Measurements from ENCODE around the gene SEPTIN2.

Gene SEPTIN2

GRCh38 chr2:241357531-241357930 lies 41.8 kb downstream of the SEPTIN2 start:
- Histone ChIP-seq H2BK12ac (ENCODE audit: low read length) (no peak overlapping the region), H3K4me2 (ENCODE audit: insufficient read depth, low read length, poor library complexity, severe bottlenecking) (no peak overlapping the region), H4K8ac (ENCODE audit: low read depth, low read length) (no peak overlapping the region), H3K9me3 (replicated peaks in 1 of 2; ENCODE audit: control insufficient read depth in 2 of 2, insufficient read depth in 1 of 2, low read depth in 1 of 2, low read length in 2 of 2) (no peaks in the 10 kb centered on the region), H3K79me1 (ENCODE audit: low read depth, low read length) (peaks cover 2% of the 10 kb centered on the region), H3K27ac (replicated peaks; ENCODE audit: low read length) (no peak overlapping the region), H2AK5ac (ENCODE audit: low read depth, low read length) (no peak overlapping the region), H3K4ac (ENCODE audit: low read length) (no peak overlapping the region), H2BK120ac (ENCODE audit: low read depth, low read length) (no peak overlapping the region), H2BK15ac (ENCODE audit: low read length) (no peak overlapping the region), H3K4me1 (ENCODE audit: control insufficient read depth in 2 of 2, insufficient read depth in 1 of 2, low read depth in 1 of 2, low read length in 2 of 2) (peaks cover 3 to 10% of the 10 kb centered on the region in 2 donors), H3K36me3 (replicated peaks in 1 of 2; ENCODE audit: control insufficient read depth in 2 of 2, insufficient read depth in 2 of 2, low read length in 2 of 2) (peaks cover 10 to 27% of the 10 kb centered on the region in 2 donors), H3K4me3 (ENCODE audit: low read length in 2 of 2) (peak overlapping the region in 1 of 2 donors; percentile 68), H4K91ac (ENCODE audit: low read depth, low read length, poor library complexity) (no peak overlapping the region), H3K23ac (ENCODE audit: low read depth, low read length, poor library complexity) (no peak overlapping the region), H3K14ac (ENCODE audit: low read length) (no peak overlapping the region), H2AFZ (ENCODE audit: low read length) (no peak overlapping the region), H3K18ac (ENCODE audit: low read length) (no peak overlapping the region), H3K27me3 (ENCODE audit: control insufficient read depth in 3 of 3, insufficient read depth in 3 of 3, low read depth in 1 of 3, low read length in 3 of 3) (no peaks in the 10 kb centered on the region), H2BK5ac (ENCODE audit: low read length) (no peak overlapping the region), H3K9ac (ENCODE audit: low read depth, low read length, poor library complexity) (no peak overlapping the region)
- no CpG with 5 or more reads among the region's 3 CpGs for WGBS, 2 donors (ENCODE audit: extremely low coverage in 2 of 2, insufficient read length in 2 of 2, insufficient replicate concordance in 1 of 2)
- DNase-seq (ENCODE audit: low spot score): no peak

GRCh38 chr2:241358470-241358869 lies 42.7 kb downstream of the SEPTIN2 start:
- no peak overlapping the region for H3K4me3 ChIP-seq (ENCODE audit: low read length in 2 of 2)
- no peaks in the 10 kb centered on the region for H3K27me3 ChIP-seq (ENCODE audit: control insufficient read depth in 3 of 3, insufficient read depth in 3 of 3, low read depth in 1 of 3, low read length in 3 of 3)
- H3K79me1 ChIP-seq (ENCODE audit: low read depth, low read length): peaks cover 2% of the 10 kb centered on the region
- H3K4me1 ChIP-seq (ENCODE audit: control insufficient read depth in 2 of 2, insufficient read depth in 1 of 2, low read depth in 1 of 2, low read length in 2 of 2): peaks cover 3 to 14% of the 10 kb centered on the region in 2 donors
- H3K27ac ChIP-seq (replicated peaks; ENCODE audit: low read length): no peak overlapping the region
- H2BK120ac ChIP-seq (ENCODE audit: low read depth, low read length): no peak overlapping the region
- H3K9ac ChIP-seq (ENCODE audit: low read depth, low read length, poor library complexity): no peak overlapping the region
- no peak overlapping the region for H2BK5ac ChIP-seq (ENCODE audit: low read length)
- no peak overlapping the region for H4K8ac ChIP-seq (ENCODE audit: low read depth, low read length)
- H3K23ac ChIP-seq (ENCODE audit: low read depth, low read length, poor library complexity): no peak overlapping the region
- no CpG with 5 or more reads among the region's 5 CpGs for WGBS, 2 donors (ENCODE audit: extremely low coverage in 2 of 2, insufficient read length in 2 of 2, insufficient replicate concordance in 1 of 2)
- H3K18ac ChIP-seq (ENCODE audit: low read length): no peak overlapping the region
- no peak overlapping the region for H4K91ac ChIP-seq (ENCODE audit: low read depth, low read length, poor library complexity)
- H2AK5ac ChIP-seq (ENCODE audit: low read depth, low read length): no peak overlapping the region
- H2AFZ ChIP-seq (ENCODE audit: low read length): no peak overlapping the region
- H3K4me2 ChIP-seq (ENCODE audit: insufficient read depth, low read length, poor library complexity, severe bottlenecking): no peak overlapping the region
- DNase-seq (ENCODE audit: low spot score): no peak
- peaks cover 6 to 18% of the 10 kb centered on the region in 2 donors for H3K36me3 ChIP-seq (replicated peaks in 1 of 2; ENCODE audit: control insufficient read depth in 2 of 2, insufficient read depth in 2 of 2, low read length in 2 of 2)
- no peak overlapping the region for H3K4ac ChIP-seq (ENCODE audit: low read length)
- H2BK12ac ChIP-seq (ENCODE audit: low read length): no peak overlapping the region
- no peaks in the 10 kb centered on the region for H3K9me3 ChIP-seq (replicated peaks in 1 of 2; ENCODE audit: control insufficient read depth in 2 of 2, insufficient read depth in 1 of 2, low read depth in 1 of 2, low read length in 2 of 2)
- H2BK15ac ChIP-seq (ENCODE audit: low read length): no peak overlapping the region
- H3K14ac ChIP-seq (ENCODE audit: low read length): no peak overlapping the region

- Histone ChIP-seq H2BK12ac (ENCODE audit: low read length) (no peak overlapping the region), H2BK5ac (ENCODE audit: low read length) (no peak overlapping the region), H3K9ac (ENCODE audit: low read depth, low read length, poor library complexity) (no peak overlapping the region), H2AFZ (ENCODE audit: low read length) (no peak overlapping the region), H3K79me1 (ENCODE audit: low read depth, low read length) (peaks cover 2% of the 10 kb centered on the region), H2BK15ac (ENCODE audit: low read length) (no peak overlapping the region), H3K36me3 (replicated peaks in 1 of 2; ENCODE audit: control insufficient read depth in 2 of 2, insufficient read depth in 2 of 2, low read length in 2 of 2) (peaks cover 3 to 7% of the 10 kb centered on the region in 2 donors), H3K4ac (ENCODE audit: low read length) (no peak overlapping the region), H2BK120ac (ENCODE audit: low read depth, low read length) (no peak overlapping the region), H2AK5ac (ENCODE audit: low read depth, low read length) (no peak overlapping the region), H4K8ac (ENCODE audit: low read depth, low read length) (no peak overlapping the region), H3K27me3 (ENCODE audit: control insufficient read depth in 3 of 3, insufficient read depth in 3 of 3, low read depth in 1 of 3, low read length in 3 of 3) (no peaks in the 10 kb centered on the region), H3K9me3 (replicated peaks in 1 of 2; ENCODE audit: control insufficient read depth in 2 of 2, insufficient read depth in 1 of 2, low read depth in 1 of 2, low read length in 2 of 2) (peaks cover 0 to 2% of the 10 kb centered on the region in 2 donors), H3K4me2 (ENCODE audit: insufficient read depth, low read length, poor library complexity, severe bottlenecking) (no peak overlapping the region), H3K14ac (ENCODE audit: low read length) (no peak overlapping the region), H3K18ac (ENCODE audit: low read length) (no peak overlapping the region), H3K4me1 (ENCODE audit: control insufficient read depth in 2 of 2, insufficient read depth in 1 of 2, low read depth in 1 of 2, low read length in 2 of 2) (peaks cover 3 to 13% of the 10 kb centered on the region in 2 donors), H4K91ac (ENCODE audit: low read depth, low read length, poor library complexity) (no peak overlapping the region), H3K23ac (ENCODE audit: low read depth, low read length, poor library complexity) (no peak overlapping the region), H3K4me3 (ENCODE audit: low read length in 2 of 2) (no peak overlapping the region), H3K27ac (replicated peaks; ENCODE audit: low read length) (no peak overlapping the region)
- no CpG with 5 or more reads among the region's 7 CpGs for WGBS, 2 donors (ENCODE audit: extremely low coverage in 2 of 2, insufficient read length in 2 of 2, insufficient replicate concordance in 1 of 2)
- DNase-seq (ENCODE audit: low spot score): no peak
Observed at GRCh38 chr2:241359481-241360045, 43.8 kb downstream of the SEPTIN2 start.

- no peak overlapping the region for H2AFZ ChIP-seq (ENCODE audit: low read length)
- no peak overlapping the region for H4K8ac ChIP-seq (ENCODE audit: low read depth, low read length)
- H3K18ac ChIP-seq (ENCODE audit: low read length): no peak overlapping the region
- no peak overlapping the region for H3K23ac ChIP-seq (ENCODE audit: low read depth, low read length, poor library complexity)
- no peak for DNase-seq (ENCODE audit: low spot score)
- no peak overlapping the region for H3K14ac ChIP-seq (ENCODE audit: low read length)
- H3K4me3 ChIP-seq (ENCODE audit: low read length in 2 of 2): peak overlapping the region in 1 of 2 donors; percentile 56
- H3K4me2 ChIP-seq (ENCODE audit: insufficient read depth, low read length, poor library complexity, severe bottlenecking): no peak overlapping the region
- peaks cover 4% of the 10 kb centered on the region for H3K79me1 ChIP-seq (ENCODE audit: low read depth, low read length)
- H2BK12ac ChIP-seq (ENCODE audit: low read length): no peak overlapping the region
- no peak overlapping the region for H3K4ac ChIP-seq (ENCODE audit: low read length)
- no peak overlapping the region for H3K9ac ChIP-seq (ENCODE audit: low read depth, low read length, poor library complexity)
- no peak overlapping the region for H4K91ac ChIP-seq (ENCODE audit: low read depth, low read length, poor library complexity)
- no peak overlapping the region for H2BK15ac ChIP-seq (ENCODE audit: low read length)
- H2BK120ac ChIP-seq (ENCODE audit: low read depth, low read length): no peak overlapping the region
- H3K4me1 ChIP-seq (ENCODE audit: control insufficient read depth in 2 of 2, insufficient read depth in 1 of 2, low read depth in 1 of 2, low read length in 2 of 2): peaks cover 0 to 12% of the 10 kb centered on the region in 2 donors
- WGBS, 2 donors (ENCODE audit: extremely low coverage in 2 of 2, insufficient read length in 2 of 2, insufficient replicate concordance in 1 of 2): no CpG with 5 or more reads among the region's 7 CpGs
- peak overlapping the region; percentile 3 for H3K27ac ChIP-seq (replicated peaks; ENCODE audit: low read length)
- no peak overlapping the region for H2BK5ac ChIP-seq (ENCODE audit: low read length)
- H3K27me3 ChIP-seq (ENCODE audit: control insufficient read depth in 3 of 3, insufficient read depth in 3 of 3, low read depth in 1 of 3, low read length in 3 of 3): no peaks in the 10 kb centered on the region
- H3K9me3 ChIP-seq (replicated peaks in 1 of 2; ENCODE audit: control insufficient read depth in 2 of 2, insufficient read depth in 1 of 2, low read depth in 1 of 2, low read length in 2 of 2): peaks cover 0 to 2% of the 10 kb centered on the region in 2 donors
- H3K36me3 ChIP-seq (replicated peaks in 1 of 2; ENCODE audit: control insufficient read depth in 2 of 2, insufficient read depth in 2 of 2, low read length in 2 of 2): peaks cover 0 to 1% of the 10 kb centered on the region in 2 donors
- H2AK5ac ChIP-seq (ENCODE audit: low read depth, low read length): no peak overlapping the region
Observed at GRCh38 chr2:241363426-241363825, 47.7 kb downstream of the SEPTIN2 start.
